ENCODE results near the gene RNF20.
A peak's percentile ranks its signal among the peaks of the same experiment; 100 is the strongest.
"Not testable (repeated sequence)": the region's sequence is repeated elsewhere in the genome, so short reads cannot be mapped to it uniquely, and the experiment has no call there.

RNF20 gene

GRCh38 chr9:101536938-101537337, 3.3 kb downstream of the RNF20 start:
- DNase-seq (ENCODE audit: low spot score), result no peak

GRCh38 chr9:101540069-101540468, 6.4 kb downstream of the RNF20 start:
- DNase-seq (ENCODE audit: low spot score), result no peak

GRCh38 chr9:101543098-101543735, 9.6 kb downstream of the RNF20 start:
- DNase-seq (ENCODE audit: low spot score), result no peak

GRCh38 chr9:101549472-101550098, 15.9 kb downstream of the RNF20 start:
- DNase-seq (ENCODE audit: low spot score), result not testable (repeated sequence)

- no peak for DNase-seq (ENCODE audit: low spot score)
These were observed 28.1 kb downstream of the RNF20 start for GRCh38 chr9:101561740-101562139.

GRCh38 chr9:101562966-101563365, 29.3 kb downstream of the RNF20 start:
- DNase-seq (ENCODE audit: low spot score), result no peak

GRCh38 chr9:101564252-101564651, 30.6 kb downstream of the RNF20 start:
- no peak for DNase-seq (ENCODE audit: low spot score)

- peak; percentile 8 for DNase-seq (ENCODE audit: low spot score)
These were observed 33.5 kb downstream of the RNF20 start for GRCh38 chr9:101566904-101567724.

- no peak for DNase-seq (ENCODE audit: low spot score)
These were observed 34.2 kb downstream of the RNF20 start for GRCh38 chr9:101567725-101568350.

- DNase-seq (ENCODE audit: low spot score), result no peak
These were observed 36.3 kb downstream of the RNF20 start for GRCh38 chr9:101569741-101570501.

GRCh38 chr9:101571114-101571513, 37.5 kb downstream of the RNF20 start:
- no peak for DNase-seq (ENCODE audit: low spot score)

- no peak for DNase-seq (ENCODE audit: low spot score)
These were observed 38.7 kb downstream of the RNF20 start for GRCh38 chr9:101572316-101572715.

GRCh38 chr9:101574731-101575333, 41.2 kb downstream of the RNF20 start:
- DNase-seq (ENCODE audit: low spot score), result no peak

- peak; percentile 40 for DNase-seq (ENCODE audit: low spot score)
These were observed 44.7 kb downstream of the RNF20 start for GRCh38 chr9:101578378-101578777.

- DNase-seq (ENCODE audit: low spot score), result no peak
These were observed 46.3 kb downstream of the RNF20 start for GRCh38 chr9:101579711-101580545.

GRCh38 chr9:101582553-101582952, 48.9 kb downstream of the RNF20 start:
- no peak for DNase-seq (ENCODE audit: low spot score)

- no peak for DNase-seq (ENCODE audit: low spot score)
These were observed 52.1 kb downstream of the RNF20 start for GRCh38 chr9:101585740-101586139.

- DNase-seq (ENCODE audit: low spot score), result no peak
These were observed 53.0 kb downstream of the RNF20 start for GRCh38 chr9:101586651-101587050.

- no peak for DNase-seq (ENCODE audit: low spot score)
These were observed 53.8 kb downstream of the RNF20 start for GRCh38 chr9:101587332-101588043.

GRCh38 chr9:101590074-101590473, 56.4 kb downstream of the RNF20 start:
- DNase-seq (ENCODE audit: low spot score), result not testable (repeated sequence)
